CD4-positive, CD25-positive, alpha-beta regulatory T cell (primary cell): Measurements from ENCODE around the gene MOCOS. TPM values are rescaled to one million over a fixed set of nuclear protein-coding genes. Genes with fewer than 3 reads are reported as not detected.
"Not testable (repeated sequence)": the region's sequence is repeated elsewhere in the genome, so short reads cannot be mapped to it uniquely, and the experiment has no call there.

Experiments used
- ATAC-seq, 2 donors: fragments of 150-1000 bp; cut with Tn5 transposase; one replicate each; pipeline ENCODE4 v1.10.0; 2021; ENCODE audit warnings: low read depth in 2 of 2, moderate number of reproducible peaks in 2 of 2, moderate library complexity in 1 of 2
- DNase-seq, 3 donors: peaks; one replicate each; pipeline versions ENCODE4 v3.0.0 to v3.0.0-alpha.2; 2012 to 2022; ENCODE audit warnings: mixed read lengths in 1 of 3
- H3K27ac ChIP-seq: one replicate; pipeline ENCODE4 v1.7.0; 2013; ENCODE audit warnings: mild to moderate bottlenecking, low read length; ENCODE audit not compliant: insufficient read depth, poor library complexity, severe bottlenecking
- H3K27me3 ChIP-seq: one replicate; pipeline ENCODE4 v1.7.0; 2013; ENCODE audit warnings: low read length; ENCODE audit not compliant: control insufficient read depth, insufficient read depth
- H3K36me3 ChIP-seq: one replicate; pipeline ENCODE4 v1.7.0; 2013; ENCODE audit warnings: mild to moderate bottlenecking, low read length, moderate library complexity; ENCODE audit not compliant: control insufficient read depth, insufficient read depth
- H3K4me1 ChIP-seq: 2 replicates; pipeline ENCODE4 v1.7.0; 2013; ENCODE audit warnings: mild to moderate bottlenecking, low read length; ENCODE audit not compliant: insufficient read depth, control insufficient read depth, poor library complexity, severe bottlenecking
- H3K4me3 ChIP-seq: one replicate; pipeline ENCODE4 v1.7.0; 2013; ENCODE audit warnings: low read depth, mild to moderate bottlenecking, low read length, moderate library complexity
- H3K9me3 ChIP-seq, 2 experiments: 1 replicate in 1 of 2; 2 replicates in 1 of 2; pipeline ENCODE4 v1.7.0; 2013; ENCODE audit warnings: low read length in 2 of 2, mild to moderate bottlenecking in 1 of 2, moderate library complexity in 1 of 2; ENCODE audit not compliant: control insufficient read depth in 2 of 2
- H3K27ac Mint-ChIP-seq, 3 donors: one replicate each; pipeline ENCODE4 v1.8.0; 2020 to 2022; ENCODE audit warnings: mild to moderate bottlenecking in 3 of 3, mixed read lengths in 3 of 3, moderate library complexity in 2 of 3
- H3K27me3 Mint-ChIP-seq: one replicate; pipeline ENCODE4 v1.8.0; 2022; ENCODE audit warnings: mild to moderate bottlenecking, mixed read lengths
- H3K36me3 Mint-ChIP-seq: one replicate; pipeline ENCODE4 v1.8.0; 2020; ENCODE audit warnings: mixed read lengths
- H3K4me1 Mint-ChIP-seq, 4 donors: one replicate each; pipeline ENCODE4 v1.8.0; 2020 to 2022; ENCODE audit warnings: mixed read lengths in 4 of 4, mild to moderate bottlenecking in 1 of 4
- H3K4me3 Mint-ChIP-seq, 4 donors: one replicate each; pipeline ENCODE4 v1.8.0; 2020 to 2022; ENCODE audit warnings: mild to moderate bottlenecking in 4 of 4, mixed read lengths in 4 of 4, moderate library complexity in 3 of 4
- H3K9me3 Mint-ChIP-seq, 7 donors: one replicate each; pipeline ENCODE4 v1.8.0; 2020 to 2022; ENCODE audit warnings: mixed read lengths in 7 of 7, mild to moderate bottlenecking in 3 of 7, moderate library complexity in 2 of 7
- polyA plus RNA-seq, 4 donors: library from polyadenylated mRNA; unstranded; fragments of 300-500 nt; fragmentation: Illumina TruSeq; gene quantifications; one replicate each; pipeline ENCODE4 v1.2.3, GENCODE V29; 2021
- total RNA-seq: library from RNA; stranded (reverse); gene quantifications from one replicate; pipeline ENCODE4 v1.2.3, GENCODE V29; 2022

Gene MOCOS
- total and polyA plus RNA-seq, 5 donors from 2014 or later = 0.02 TPM; not detected in 4

DNA sequence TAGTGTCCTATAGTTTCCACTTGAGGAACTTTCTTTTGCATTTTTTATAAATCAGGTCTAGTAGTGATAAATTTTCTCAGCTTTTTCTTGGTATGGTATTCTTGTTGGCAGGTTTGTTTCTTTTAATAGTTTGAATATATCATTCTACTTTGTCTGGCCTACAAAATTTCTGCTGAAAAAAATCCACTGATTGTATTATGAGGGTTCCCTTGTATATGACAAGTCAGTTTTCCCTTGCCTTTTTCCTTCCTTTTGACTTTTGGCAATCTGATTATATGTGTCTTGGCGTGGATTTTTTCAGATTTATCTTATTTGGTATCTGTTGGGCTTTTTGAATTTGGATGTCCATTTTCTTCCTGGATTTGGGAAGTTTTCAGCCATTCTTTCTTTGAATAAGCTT, 41.9 kb downstream of the MOCOS start:
- Mint-ChIP-seq H3K27me3 (no peaks in the 10 kb centered on the region), H3K4me3 (no peak overlapping the region), H3K9me3 (peaks cover 4 to 33% (median 18%) of the 10 kb centered on the region in 7 donors), H3K36me3 (peaks cover 3% of the 10 kb centered on the region), H3K4me1 (no peaks in the 10 kb centered on the region), H3K27ac (no peak overlapping the region)
- H3K27me3 ChIP-seq = no peaks in the 10 kb centered on the region
- H3K9me3 ChIP-seq = peaks cover 13 to 19% of the 10 kb centered on the region in 2 experiments
- no peaks in the 10 kb centered on the region for H3K36me3 ChIP-seq
- H3K4me1 ChIP-seq = no peaks in the 10 kb centered on the region
- ATAC-seq (no peak), DNase-seq (no peak)
- H3K4me3 ChIP-seq = no peak overlapping the region
- no peak overlapping the region for H3K27ac ChIP-seq

DNA sequence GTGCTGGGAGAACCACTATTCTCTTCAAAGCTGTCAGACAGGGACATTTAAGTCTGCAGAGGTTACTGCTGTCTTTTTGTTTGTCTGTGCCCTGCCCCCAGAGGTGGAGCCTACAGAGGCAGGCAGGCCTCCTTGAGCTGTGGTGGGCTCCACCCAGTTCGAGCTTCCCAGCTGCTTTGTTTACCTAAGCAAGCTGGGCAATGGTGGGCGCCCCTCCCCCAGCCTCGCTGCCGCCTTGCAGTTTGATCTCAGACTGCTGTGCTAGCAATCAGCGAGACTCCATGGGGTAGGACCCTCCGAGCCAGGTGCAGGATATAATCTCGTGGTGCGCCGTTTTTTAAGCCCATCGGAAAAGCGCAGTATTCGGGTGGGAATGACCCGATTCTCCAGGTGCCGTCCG, 53.2 kb downstream of the MOCOS start:
- not testable (repeated sequence) for H3K27me3 ChIP-seq, H3K27ac ChIP-seq, H3K4me1 ChIP-seq, DNase-seq, H3K36me3 ChIP-seq, H3K4me3 ChIP-seq, ATAC-seq, H3K9me3 ChIP-seq, H3K4me3 Mint-ChIP-seq, H3K27ac Mint-ChIP-seq, H3K4me1 Mint-ChIP-seq, H3K36me3 Mint-ChIP-seq
- Mint-ChIP-seq H3K27me3 (peaks cover 27% of the 10 kb centered on the region), H3K9me3 (peaks cover 0 to 18% (median 7%) of the 10 kb centered on the region in 7 donors)

DNA sequence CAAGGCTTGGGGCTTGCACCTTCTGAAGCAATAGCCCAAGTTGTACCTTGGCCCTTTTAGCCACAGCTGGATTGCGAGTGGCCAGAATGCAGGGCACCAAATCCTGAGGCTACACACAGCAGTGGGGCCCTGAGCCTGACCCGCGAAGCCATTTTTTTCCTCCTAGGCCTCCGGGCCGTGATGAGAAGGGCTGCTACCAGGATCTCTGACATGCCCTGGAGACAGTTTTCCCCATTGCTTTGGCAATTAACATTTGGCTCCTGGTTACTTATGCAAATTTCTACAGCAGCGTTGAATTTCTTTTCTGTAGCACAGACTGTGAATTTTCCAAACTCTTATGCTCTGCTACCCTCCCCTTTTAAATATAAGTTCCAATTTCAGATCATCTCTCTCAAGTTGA, 54.5 kb downstream of the MOCOS start:
- Mint-ChIP-seq H3K9me3 (peaks cover 0 to 27% (median 7%) of the 10 kb centered on the region in 7 donors), H3K36me3 (no peaks in the 10 kb centered on the region), H3K4me1 (no peaks in the 10 kb centered on the region), H3K4me3 (no peak overlapping the region), H3K27me3 (peaks cover 30% of the 10 kb centered on the region), H3K27ac (no peak overlapping the region)
- H3K9me3 ChIP-seq = no peaks in the 10 kb centered on the region
- ATAC-seq (no peak), DNase-seq (no peak)
- peaks cover 2% of the 10 kb centered on the region for H3K27me3 ChIP-seq
- no peaks in the 10 kb centered on the region for H3K4me1 ChIP-seq
- no peaks in the 10 kb centered on the region for H3K36me3 ChIP-seq
- no peak overlapping the region for H3K4me3 ChIP-seq
- H3K27ac ChIP-seq = no peak overlapping the region

GRCh38 chr18:36247036-36247435, 59.7 kb downstream of the MOCOS start:
- ATAC-seq (no peak), DNase-seq (no peak)
- H3K36me3 ChIP-seq = no peaks in the 10 kb centered on the region
- no peak overlapping the region for H3K27ac ChIP-seq
- peaks cover 4% of the 10 kb centered on the region for H3K27me3 ChIP-seq
- H3K4me3 ChIP-seq = no peak overlapping the region
- Mint-ChIP-seq H3K4me1 (no peaks in the 10 kb centered on the region), H3K4me3 (no peak overlapping the region), H3K36me3 (no peaks in the 10 kb centered on the region), H3K27me3 (peaks cover 35% of the 10 kb centered on the region), H3K27ac (no peak overlapping the region), H3K9me3 (peaks cover 0 to 24% (median 7%) of the 10 kb centered on the region in 7 donors)
- H3K4me1 ChIP-seq = no peaks in the 10 kb centered on the region
- no peaks in the 10 kb centered on the region for H3K9me3 ChIP-seq

- Histone ChIP-seq H3K9me3 (no peaks in the 10 kb centered on the region), H3K27me3 (peaks cover 2% of the 10 kb centered on the region), H3K36me3 (no peaks in the 10 kb centered on the region), H3K27ac (no peak overlapping the region), H3K4me1 (no peaks in the 10 kb centered on the region), H3K4me3 (no peak overlapping the region)
- Mint-ChIP-seq H3K27me3 (peaks cover 14% of the 10 kb centered on the region), H3K4me3 (no peak overlapping the region), H3K4me1 (no peaks in the 10 kb centered on the region), H3K27ac (no peak overlapping the region), H3K36me3 (no peaks in the 10 kb centered on the region), H3K9me3 (peaks cover 0 to 19% (median 2%) of the 10 kb centered on the region in 7 donors)
- DNase-seq (no peak), ATAC-seq (no peak)
Observed at GRCh38 chr18:36249392-36249791, 62.1 kb downstream of the MOCOS start.

DNA sequence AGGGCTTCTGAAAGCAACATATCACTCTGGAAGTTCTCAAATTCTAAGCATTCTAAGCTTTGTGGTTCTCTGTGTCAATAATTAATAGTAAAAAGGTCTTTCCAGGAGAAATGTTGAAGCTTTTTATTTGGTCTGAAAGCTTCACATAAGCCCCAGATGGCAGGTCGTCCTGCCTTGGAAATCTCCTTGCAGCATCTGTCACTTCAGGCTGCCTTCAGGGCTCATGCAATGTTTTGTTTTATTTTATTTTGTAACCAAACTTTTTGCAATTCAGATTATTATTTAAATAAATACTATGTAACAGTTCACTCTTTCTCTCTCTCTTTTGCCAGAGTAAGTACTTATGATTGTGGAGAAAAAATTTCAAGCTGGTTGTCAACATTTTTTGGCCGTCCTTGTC, 63.5 kb downstream of the MOCOS start:
- Histone ChIP-seq H3K9me3 (no peaks in the 10 kb centered on the region), H3K27ac (no peak overlapping the region), H3K27me3 (peaks cover 2% of the 10 kb centered on the region), H3K36me3 (no peaks in the 10 kb centered on the region), H3K4me3 (no peak overlapping the region), H3K4me1 (no peaks in the 10 kb centered on the region)
- no peak overlapping the region for H3K27ac Mint-ChIP-seq
- H3K4me3 Mint-ChIP-seq = no peak overlapping the region
- peaks cover 5% of the 10 kb centered on the region for H3K27me3 Mint-ChIP-seq
- H3K9me3 Mint-ChIP-seq = peaks cover 0 to 7% (median 2%) of the 10 kb centered on the region in 7 donors
- DNase-seq (no peak), ATAC-seq (no peak)
- no peaks in the 10 kb centered on the region for H3K4me1 Mint-ChIP-seq
- no peaks in the 10 kb centered on the region for H3K36me3 Mint-ChIP-seq

GRCh38 chr18:36255072-36255698, 67.9 kb downstream of the MOCOS start:
- no peak overlapping the region for H3K4me3 Mint-ChIP-seq
- no peaks in the 10 kb centered on the region for H3K4me1 Mint-ChIP-seq
- H3K9me3 Mint-ChIP-seq = no peaks in the 10 kb centered on the region
- peaks cover 6% of the 10 kb centered on the region for H3K27me3 Mint-ChIP-seq
- H3K36me3 ChIP-seq = no peaks in the 10 kb centered on the region
- peaks cover 5% of the 10 kb centered on the region for H3K27me3 ChIP-seq
- H3K36me3 Mint-ChIP-seq = no peaks in the 10 kb centered on the region
- no peak overlapping the region for H3K27ac ChIP-seq
- DNase-seq (no peak), ATAC-seq (no peak)
- H3K4me1 ChIP-seq = no peaks in the 10 kb centered on the region
- H3K4me3 ChIP-seq = no peak overlapping the region
- H3K9me3 ChIP-seq = no peaks in the 10 kb centered on the region
- no peak overlapping the region for H3K27ac Mint-ChIP-seq

DNA sequence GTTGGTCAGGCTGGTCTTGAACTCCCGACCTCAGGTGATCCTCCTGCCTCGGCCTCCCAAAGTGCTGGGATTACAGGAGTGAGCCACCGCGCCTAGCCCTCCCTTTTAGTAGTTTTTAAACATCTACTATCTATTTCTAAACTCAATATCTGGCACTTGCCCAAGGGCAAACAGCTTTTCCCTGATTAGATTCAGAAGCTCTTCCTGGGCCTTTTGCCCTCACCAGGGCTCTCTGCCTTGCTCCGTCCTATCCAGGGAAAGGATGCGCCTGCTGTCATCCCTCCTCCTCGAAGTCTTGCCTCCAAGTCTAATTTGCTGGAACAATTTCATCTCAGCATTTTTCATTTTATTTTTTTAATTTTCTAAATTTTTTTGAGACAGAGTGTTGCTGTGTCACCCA, 68.8 kb downstream of the MOCOS start:
- Histone ChIP-seq H3K9me3 (no peaks in the 10 kb centered on the region), H3K27ac (no peak overlapping the region), H3K27me3 (peaks cover 5% of the 10 kb centered on the region), H3K4me1 (no peaks in the 10 kb centered on the region), H3K4me3 (no peak overlapping the region), H3K36me3 (no peaks in the 10 kb centered on the region)
- H3K4me3 Mint-ChIP-seq = no peak overlapping the region
- DNase-seq (no peak), ATAC-seq (no peak)
- no peaks in the 10 kb centered on the region for H3K9me3 Mint-ChIP-seq
- peaks cover 6% of the 10 kb centered on the region for H3K27me3 Mint-ChIP-seq
- no peak overlapping the region for H3K27ac Mint-ChIP-seq
- H3K36me3 Mint-ChIP-seq = no peaks in the 10 kb centered on the region
- no peaks in the 10 kb centered on the region for H3K4me1 Mint-ChIP-seq
